NB4 (cell line): ENCODE measurements around the gene NTSR1.

ENCODE experiments used
- DNase-seq: peaks from one replicate; pipeline ENCODE4 v3.0.0; 2010; ENCODE audit warnings: low read depth
- H3K4me3 ChIP-seq: one replicate; pipeline ENCODE4 v1.5.1; 2011; ENCODE audit warnings: mild to moderate bottlenecking, low read depth, low read length, moderate library complexity
- CTCF ChIP-seq: IDR thresholded peaks from one replicate; pipeline ENCODE4 v1.5.1; 2012; ENCODE audit warnings: low read depth, low read length
- MYC ChIP-seq: IDR thresholded peaks from 2 replicates; pipeline ENCODE4 v1.6.1; 2011; ENCODE audit warnings: low read depth, low read length
- POLR2A ChIP-seq: IDR thresholded peaks from 2 replicates; pipeline ENCODE4 v1.6.1; 2011; ENCODE audit warnings: mild to moderate bottlenecking; ENCODE audit not compliant: insufficient read length; ENCODE audit errors: extremely low read depth
- TF ChIP-seq, protein P1 (sequence below): IDR thresholded peaks from 2 replicates; pipeline ENCODE4 v1.6.1; 2011; ENCODE audit warnings: low read depth, low read length

NTSR1 gene

GRCh38 chr20:62754991-62755356, 46.3 kb downstream of the NTSR1 start:
- no peak overlapping the region for H3K4me3 ChIP-seq
- no peak for DNase-seq
- TF ChIP-seq MYC (no peak), POLR2A (no peak), CTCF (no peak)
- TF ChIP-seq, protein P1, sequence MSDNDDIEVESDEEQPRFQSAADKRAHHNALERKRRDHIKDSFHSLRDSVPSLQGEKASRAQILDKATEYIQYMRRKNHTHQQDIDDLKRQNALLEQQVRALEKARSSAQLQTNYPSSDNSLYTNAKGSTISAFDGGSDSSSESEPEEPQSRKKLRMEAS, result no peak

GRCh38 chr20:62755817-62756724, 47.4 kb downstream of the NTSR1 start:
- no peak overlapping the region for H3K4me3 ChIP-seq
- DNase-seq, result no peak
- TF ChIP-seq MYC (no peak), CTCF (no peak), POLR2A (no peak)
- TF ChIP-seq, protein P1, result no peak

- no peak for TF ChIP-seq CTCF
- TF ChIP-seq POLR2A, result no peak
- TF ChIP-seq, protein P1, result no peak
- TF ChIP-seq MYC, result no peak
- DNase-seq, result no peak
- no peak overlapping the region for H3K4me3 ChIP-seq
Observed at GRCh38 chr20:62758226-62758912, 49.7 kb downstream of the NTSR1 start.

DNA sequence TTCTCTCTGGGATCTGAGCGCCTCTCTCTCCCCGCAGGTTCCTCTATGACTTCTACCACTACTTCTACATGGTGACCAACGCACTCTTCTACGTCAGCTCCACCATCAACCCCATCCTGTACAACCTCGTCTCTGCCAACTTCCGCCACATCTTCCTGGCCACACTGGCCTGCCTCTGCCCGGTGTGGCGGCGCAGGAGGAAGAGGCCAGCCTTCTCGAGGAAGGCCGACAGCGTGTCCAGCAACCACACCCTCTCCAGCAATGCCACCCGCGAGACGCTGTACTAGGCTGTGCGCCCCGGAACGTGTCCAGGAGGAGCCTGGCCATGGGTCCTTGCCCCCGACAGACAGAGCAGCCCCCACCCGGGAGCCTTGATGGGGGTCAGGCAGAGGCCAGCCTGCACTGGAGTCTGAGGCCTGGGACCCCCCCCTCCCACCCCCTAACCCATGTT, 51.4 kb downstream of the NTSR1 start:
- no peak overlapping the region for H3K4me3 ChIP-seq
- no peak for DNase-seq
- TF ChIP-seq CTCF (no peak), MYC (no peak), POLR2A (no peak)
- TF ChIP-seq, protein P1, result no peak

- TF ChIP-seq MYC, result no peak
- TF ChIP-seq POLR2A, result no peak
- TF ChIP-seq, protein P1, result no peak
- no peak for TF ChIP-seq CTCF
- no peak overlapping the region for H3K4me3 ChIP-seq
- DNase-seq, result no peak
Observed at GRCh38 chr20:62760471-62760855, 51.8 kb downstream of the NTSR1 start.
